ENCODE measurements around the gene CDKN2AIPNL. TPM values are rescaled to one million over a fixed set of nuclear protein-coding genes. Genes with fewer than 3 reads are reported as not detected.

The CDKN2AIPNL gene
- total and polyA plus RNA-seq, 2 of the 4 experiments (the other 2 are of a cell fraction): 14.0 to 18.1 TPM

DNA sequence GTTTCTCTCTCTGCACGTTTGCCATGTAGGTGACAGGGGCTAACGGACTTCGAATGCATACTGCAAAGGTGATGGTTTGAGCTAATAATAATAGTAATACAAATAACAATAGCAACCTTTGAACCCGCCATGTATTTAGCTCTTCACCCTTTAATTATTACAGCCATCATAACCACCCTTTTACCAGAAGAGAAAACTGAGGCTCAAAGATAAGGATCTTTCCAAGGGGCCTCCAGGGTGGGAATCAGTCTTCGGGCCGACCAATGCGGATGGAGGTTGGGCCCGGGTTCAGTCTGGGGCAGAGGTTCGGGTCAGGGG is 494 bp downstream of the CDKN2AIPNL start:
- H3K9ac ChIP-seq (ENCODE audit: low read depth, low read length): peak overlapping the region; percentile 71

More for the DNA sequence above, 494 bp downstream of the CDKN2AIPNL start:
- in situ Hi-C loops (cut with MboI; ENCODE audit: low sequenced_read_pairs): loop anchor here (10.0 kb wide), 1 partner anchor 114 kb away; the partner anchor contains the start of gene JADE2
- Histone ChIP-seq H2BK5ac (ENCODE audit: low read depth, low read length, poor library complexity, severe bottlenecking) (peak overlapping the region; percentile 18), H2AFZ (replicated peaks; ENCODE audit: low read length, poor library complexity) (peak overlapping the region; percentile 100), H4K20me1 (ENCODE audit: insufficient read depth, low read length) (no peaks in the 10 kb centered on the region; the same call in 1 of the 2 replicates), H4K91ac (ENCODE audit: insufficient read depth, low read depth, low read length) (0 out of 2 replicates have a peak overlapping the region, but pooled peaks have one; percentile 39), H3K4me2 (ENCODE audit: low read depth, low read length) (peak overlapping the region; percentile 95), H4K8ac (ENCODE audit: low read depth in 2 of 2, low read length in 2 of 2) (peak overlapping the region; percentile 80 to 99; a peak in 3 of 4 replicates), H3K4ac (ENCODE audit: low read depth, low read length) (peak overlapping the region; percentile 58; the same call in 1 of the 2 replicates), H3K36me3 (ENCODE audit: control insufficient read depth, insufficient read depth, low read length) (peaks cover 6% of the 10 kb centered on the region), H3K9me3 (ENCODE audit: control insufficient read depth, insufficient read depth, low read length) (no peaks in the 10 kb centered on the region), H3K9me1 (ENCODE audit: insufficient read depth, low read length) (peaks cover 5% of the 10 kb centered on the region), H3K27ac (ENCODE audit: insufficient read depth, low read length) (peak overlapping the region; percentile 23; the same call in 1 of the 2 replicates), H2AK5ac (ENCODE audit: low read depth, low read length) (peak overlapping the region; percentile 29), H3K4me1 (ENCODE audit: control insufficient read depth, insufficient read depth, low read length) (peaks cover 10% of the 10 kb centered on the region), H2BK120ac (ENCODE audit: low read depth, low read length) (no peak overlapping the region), H3K14ac (replicated peaks; ENCODE audit: low read depth, low read length) (0 out of 2 replicates have a peak overlapping the region, but pooled peaks have one; percentile 25), H3K18ac (ENCODE audit: low read depth, low read length) (no peak overlapping the region), H2BK15ac (ENCODE audit: low read depth, low read length) (no peak overlapping the region), H2AK9ac (replicated peaks; ENCODE audit: low read depth, low read length, poor library complexity) (peak overlapping the region; percentile 90), H4K5ac (ENCODE audit: low read depth, low read length) (no peak overlapping the region), H3K56ac (ENCODE audit: extremely low read depth, insufficient read depth, low read length) (peak overlapping the region; percentile 46; the same call in 1 of the 2 replicates), H2BK20ac (ENCODE audit: low read depth, low read length) (no peak overlapping the region), H3K27me3 (ENCODE audit: control insufficient read depth, insufficient read depth, low read length) (no peaks in the 10 kb centered on the region), H3K4me3 (ENCODE audit: insufficient read depth, low read depth, low read length) (peak overlapping the region; percentile 71), H3K23ac (ENCODE audit: low read depth, low read length) (peak overlapping the region; percentile 63; the same call in 1 of the 2 replicates), H3K79me1 (ENCODE audit: low read depth in 1 of 2, low read length in 2 of 2) (peaks cover 23 to 45% of the 10 kb centered on the region in 2 experiments)
- dilution Hi-C loops (cut with HindIII; ENCODE audit: low sequenced_read_pairs, unreplicated experiment): no loop called here
- BruUV-seq (replicated peaks): no TSS peak
- CTCF ChIA-PET: interaction anchor here (0.7 to 1.5 kb wide), 7 partner anchors 19 to 176 kb away, joined by 3 to 5 read pairs (median 3); no protein-coding TSS in a partner anchor
- POLR2A ChIA-PET (ENCODE audit: unreplicated experiment): interaction anchor here (0.6 kb wide), 1 partner anchor 114 kb away, joined by 9 read pairs; no protein-coding TSS in a partner anchor
- no peak for ATAC-seq (ENCODE audit: low read depth)
- intact Hi-C loops (cut with micrococcal nuclease): loop anchor here (1.0 kb wide), 2 partner anchors 92 to 166 kb away; no protein-coding TSS in a partner anchor
- 8% methylated on average over 5 of the region's 9 CpGs; no CpG with 5 or more reads in 1 of the 2 experiments for WGBS, 2 experiments (ENCODE audit: extremely low coverage in 2 of 2, insufficient read length in 1 of 2)
- TF ChIP-seq CTCF (conservative IDR thresholded peaks at IDR 0.05; ENCODE audit: low read depth, low read length) (no peak), USF2 (IDR thresholded peaks at IDR 0.05; ENCODE audit: low read depth, low read length) (no peak), BHLHE40 (IDR thresholded peaks at IDR 0.05; ENCODE audit: low read depth, low read length) (no peak), FOS (IDR thresholded peaks at IDR 0.05; ENCODE audit: low read depth, low read length) (no peak), MXI1 (IDR thresholded peaks at IDR 0.05; ENCODE audit: borderline replicate concordance, low read depth, low read length) (no peak), POLR2A (IDR thresholded peaks at IDR 0.05; ENCODE audit: low read depth, low read length) (no peak), CHD1 (IDR thresholded peaks at IDR 0.05; ENCODE audit: low read depth, low read length) (no peak), RCOR1 (IDR thresholded peaks at IDR 0.05; ENCODE audit: insufficient replicate concordance, low read length) (no peak), SMC3 (IDR thresholded peaks at IDR 0.05; ENCODE audit: low read depth, low read length) (no peak), MAZ (IDR thresholded peaks at IDR 0.05; ENCODE audit: borderline replicate concordance, low read depth, low read length) (no peak), RFX5 (IDR thresholded peaks at IDR 0.05; ENCODE audit: low read depth, low read length) (no peak), CEBPB (IDR thresholded peaks at IDR 0.05; ENCODE audit: low read depth, low read length) (no peak), NFE2L2 (IDR thresholded peaks at IDR 0.05; ENCODE audit: low read depth, low read length) (no peak), RAD21 (IDR thresholded peaks at IDR 0.05; ENCODE audit: low read length) (no peak), MAFK (IDR thresholded peaks at IDR 0.05; ENCODE audit: low read depth, low read length) (no peak)
- TF ChIP-seq, protein P1, sequence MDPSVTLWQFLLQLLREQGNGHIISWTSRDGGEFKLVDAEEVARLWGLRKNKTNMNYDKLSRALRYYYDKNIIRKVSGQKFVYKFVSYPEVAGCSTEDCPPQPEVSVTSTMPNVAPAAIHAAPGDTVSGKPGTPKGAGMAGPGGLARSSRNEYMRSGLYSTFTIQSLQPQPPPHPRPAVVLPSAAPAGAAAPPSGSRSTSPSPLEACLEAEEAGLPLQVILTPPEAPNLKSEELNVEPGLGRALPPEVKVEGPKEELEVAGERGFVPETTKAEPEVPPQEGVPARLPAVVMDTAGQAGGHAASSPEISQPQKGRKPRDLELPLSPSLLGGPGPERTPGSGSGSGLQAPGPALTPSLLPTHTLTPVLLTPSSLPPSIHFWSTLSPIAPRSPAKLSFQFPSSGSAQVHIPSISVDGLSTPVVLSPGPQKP (IDR thresholded peaks at IDR 0.05; ENCODE audit: borderline replicate concordance, low read depth, low read length): no peak
- DNase-seq: no peak
